GM21619 (cell line): ENCODE data around the gene NUP85.
"Not testable (repeated sequence)": the region's sequence is repeated elsewhere in the genome, so short reads cannot be mapped to it uniquely, and the experiment has no call there.

Experiments used
- ATAC-seq: cut with Tn5 transposase; IDR thresholded peaks from one replicate; pipeline ENCODE4 v1.9.1; 2021; ENCODE audit not compliant: unreplicated experiment

NUP85 gene

DNA sequence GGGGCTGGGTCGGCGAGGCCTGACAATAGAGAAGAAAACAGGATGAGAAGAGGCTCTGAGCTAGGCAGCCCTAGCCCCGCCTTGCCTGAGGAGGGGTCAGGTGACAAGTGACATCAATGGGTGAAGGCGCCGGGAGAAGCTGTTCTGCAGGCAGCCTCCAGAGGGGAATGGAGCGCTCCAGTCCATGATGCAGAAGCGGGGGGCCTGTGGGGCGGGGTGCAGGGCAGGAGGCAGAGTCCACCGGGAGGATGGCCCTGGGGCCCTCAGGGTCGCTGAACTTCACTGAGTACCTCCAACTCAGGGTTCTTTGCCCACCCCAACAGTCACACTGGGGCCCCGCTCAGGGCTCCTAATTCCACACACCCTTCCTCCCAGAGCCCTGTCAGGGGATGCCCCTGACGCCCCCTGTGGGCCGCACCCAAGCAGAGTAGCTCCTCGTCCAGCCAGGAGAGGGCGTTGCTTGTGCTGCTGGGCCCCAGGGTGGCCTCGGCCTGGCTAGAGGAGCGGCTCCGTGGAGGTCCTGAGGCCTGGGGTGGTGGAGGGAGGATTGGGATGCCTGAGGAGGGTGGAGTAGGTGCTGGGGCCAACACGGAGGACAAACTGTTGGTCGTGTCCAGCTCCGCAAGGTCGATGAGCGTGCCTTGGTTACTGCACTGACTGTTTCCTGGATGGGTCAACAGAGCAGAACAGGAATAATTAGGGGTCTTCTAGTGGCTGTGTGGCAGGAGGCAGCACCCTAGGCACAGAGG is 35.1 kb downstream of the NUP85 start:
- ATAC-seq = no peak

DNA sequence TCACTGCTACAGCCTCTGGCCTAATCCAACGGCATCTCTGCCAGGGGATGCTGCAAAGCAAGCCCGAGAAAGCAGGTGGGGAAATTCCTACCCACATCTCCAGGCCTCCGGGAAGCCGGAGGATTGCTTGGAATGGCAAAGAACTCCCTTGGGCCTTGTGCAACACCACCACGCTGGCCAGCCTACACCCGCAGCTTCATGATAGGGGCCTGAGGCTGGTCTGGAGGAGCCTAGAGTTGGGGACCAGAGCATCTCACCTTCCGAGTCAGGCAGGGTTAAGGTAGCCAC is 35.6 kb downstream of the NUP85 start:
- ATAC-seq = no peak

DNA sequence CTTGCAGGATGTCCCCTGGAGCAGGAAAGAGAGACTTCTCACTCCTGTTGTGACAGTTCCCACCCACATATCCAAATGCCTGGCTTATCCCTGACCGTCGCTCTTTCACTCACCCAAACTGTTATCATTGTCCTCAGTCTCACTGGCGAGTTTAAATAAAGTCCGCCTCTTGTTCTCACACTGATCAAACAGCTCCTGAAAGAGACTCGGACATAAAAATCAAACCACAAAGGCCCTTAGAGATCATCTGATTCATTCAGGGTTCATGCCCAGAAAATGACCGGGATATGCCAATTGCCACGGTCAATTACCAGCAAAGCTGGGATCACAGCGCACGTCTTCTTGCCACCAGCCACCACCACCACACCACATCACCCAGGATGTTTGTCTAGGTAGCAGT is 36.0 kb downstream of the NUP85 start:
- ATAC-seq = no peak

DNA sequence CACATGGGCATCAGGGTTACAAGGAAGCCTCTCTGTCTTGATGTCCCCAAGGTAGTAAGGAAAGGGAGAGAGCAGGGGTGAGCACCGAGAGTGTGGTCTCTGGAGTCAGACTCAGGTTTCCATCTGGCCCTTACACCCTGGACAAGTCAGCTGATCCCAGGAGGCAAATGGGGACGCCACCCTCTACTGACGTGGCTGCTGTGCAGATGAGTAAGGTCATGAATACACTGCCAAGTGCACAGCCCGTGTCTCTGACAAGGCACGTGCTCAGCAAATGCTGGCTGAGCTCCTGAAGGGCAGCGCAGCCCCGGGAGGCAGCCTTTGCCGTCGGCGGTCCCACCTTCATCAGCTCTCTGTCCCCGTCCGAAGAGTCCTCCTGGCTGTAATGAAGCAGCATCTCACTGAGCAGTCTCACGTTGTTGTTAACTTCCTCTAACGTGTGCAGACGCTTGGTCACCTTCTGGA is 36.5 kb downstream of the NUP85 start:
- ATAC-seq = no peak

DNA sequence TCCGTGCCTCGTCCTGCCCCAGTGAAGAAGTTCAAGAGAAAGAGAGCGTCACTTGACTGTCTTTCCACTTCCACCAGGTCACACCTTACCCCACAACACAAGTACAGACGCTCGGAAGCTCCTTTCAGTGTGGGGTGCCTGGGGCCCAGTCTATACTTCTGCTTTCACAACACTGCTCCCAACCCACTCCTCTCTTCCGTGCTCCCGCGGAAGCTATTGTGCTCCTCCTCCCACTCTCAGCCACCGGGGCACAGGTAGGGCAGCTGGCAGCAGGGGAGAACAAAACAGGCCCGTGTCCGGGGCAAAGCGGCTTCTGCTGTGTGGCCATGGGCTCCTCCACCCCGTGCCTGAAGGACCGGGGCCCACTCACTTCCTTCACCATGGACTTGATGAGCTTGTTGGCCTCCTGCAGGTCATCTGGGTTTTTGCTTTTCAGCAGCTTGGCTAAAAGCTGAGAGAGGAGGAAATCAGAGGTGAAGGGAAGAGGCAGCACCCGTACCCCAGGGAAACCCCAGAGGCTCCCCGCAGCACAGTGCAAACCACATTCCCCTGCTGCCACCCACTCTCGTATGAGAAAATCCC is 37.1 kb downstream of the NUP85 start:
- ATAC-seq = no peak

DNA sequence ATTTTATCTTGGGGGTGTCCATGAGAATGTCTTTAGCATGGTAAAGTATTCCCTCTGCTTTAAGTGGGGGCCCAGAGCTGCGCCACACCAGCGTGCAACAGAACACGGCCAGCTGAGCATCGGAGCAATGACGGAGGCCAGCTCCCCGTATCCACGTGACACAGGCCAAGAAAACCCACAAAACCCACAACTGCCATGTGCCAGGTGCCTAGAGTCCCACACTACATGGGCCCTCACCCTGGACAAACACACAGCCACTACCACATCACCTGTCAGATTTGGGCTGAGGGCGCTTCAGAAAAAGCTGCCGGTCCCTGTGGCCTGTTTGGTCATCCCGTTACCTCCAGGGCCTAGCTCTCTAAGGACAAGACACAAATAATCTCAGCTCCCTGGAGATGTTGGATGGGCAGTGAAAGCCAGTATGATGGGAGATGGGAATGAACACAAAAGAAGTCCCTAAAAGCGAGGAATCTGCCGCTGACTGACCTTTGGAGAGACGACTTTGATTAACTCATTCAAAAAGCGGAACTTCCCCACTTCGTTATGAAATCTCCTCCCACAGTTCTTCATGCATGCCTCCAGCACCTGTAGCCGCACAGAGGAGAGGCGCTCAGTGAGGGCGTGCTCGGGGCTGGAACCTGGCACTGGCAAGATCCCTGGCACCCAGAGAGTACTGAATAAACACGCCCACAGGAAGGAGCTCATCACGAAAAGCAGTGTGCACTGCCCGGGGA is 38.8 kb downstream of the NUP85 start:
- no peak for ATAC-seq

DNA sequence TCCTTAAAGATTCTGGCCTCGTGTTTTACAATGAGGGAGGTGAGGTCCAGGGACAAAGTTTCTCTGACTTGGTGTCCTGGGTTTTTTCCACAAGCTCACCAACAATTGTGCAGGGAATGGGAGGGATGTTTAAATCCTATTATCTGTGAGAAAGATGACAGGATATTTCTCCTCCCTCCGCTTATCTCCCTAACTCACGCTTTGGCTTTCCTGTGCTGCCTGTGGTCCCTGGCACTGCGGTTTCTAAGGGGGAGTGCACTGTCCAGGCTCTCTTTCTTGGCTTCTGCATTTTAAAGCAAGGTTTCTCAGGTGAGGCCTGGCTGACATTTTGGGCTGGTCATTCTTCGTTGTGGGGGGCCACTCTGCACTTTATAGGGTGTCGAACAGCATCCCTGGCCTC is 39.5 kb downstream of the NUP85 start:
- no peak for ATAC-seq

DNA sequence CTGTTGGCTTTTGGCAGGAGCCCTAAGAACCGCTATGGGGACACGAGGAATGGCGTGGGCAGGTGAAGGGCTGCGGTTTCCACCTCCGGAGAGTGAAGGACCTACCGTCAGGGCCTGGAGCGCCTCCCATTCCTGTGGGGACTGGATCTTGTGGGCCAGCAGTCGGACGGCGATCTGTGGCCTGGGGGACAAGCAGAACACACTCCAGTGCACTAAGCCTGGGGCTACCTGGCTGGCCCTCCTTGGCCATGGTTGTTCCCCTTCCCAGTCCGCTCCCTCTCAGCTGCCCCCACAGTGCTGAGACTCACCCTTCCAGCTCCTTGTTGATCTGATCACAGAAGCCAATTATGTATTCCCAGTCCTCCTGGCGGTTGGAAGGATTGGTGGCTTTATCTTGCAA is 40.9 kb downstream of the NUP85 start:
- ATAC-seq = no peak

DNA sequence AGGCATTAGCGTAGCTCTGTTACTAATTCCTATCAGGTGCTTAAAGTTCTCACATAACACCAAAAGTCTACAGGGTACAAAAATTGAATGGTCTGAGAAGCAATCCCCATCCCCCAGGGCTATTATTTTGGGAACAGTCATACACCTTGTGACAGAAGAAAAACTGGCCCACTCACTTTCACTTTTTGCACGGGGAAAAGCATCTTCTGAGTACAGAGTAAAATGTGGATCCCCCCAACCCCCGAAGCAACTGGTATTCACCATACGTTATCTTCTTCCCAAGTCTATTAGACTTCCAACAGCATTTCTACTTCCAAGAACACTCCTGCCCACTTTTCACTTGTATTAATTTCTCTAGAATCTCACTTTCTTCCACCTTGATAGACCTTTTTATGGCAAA is 44.1 kb downstream of the NUP85 start:
- no peak for ATAC-seq

DNA sequence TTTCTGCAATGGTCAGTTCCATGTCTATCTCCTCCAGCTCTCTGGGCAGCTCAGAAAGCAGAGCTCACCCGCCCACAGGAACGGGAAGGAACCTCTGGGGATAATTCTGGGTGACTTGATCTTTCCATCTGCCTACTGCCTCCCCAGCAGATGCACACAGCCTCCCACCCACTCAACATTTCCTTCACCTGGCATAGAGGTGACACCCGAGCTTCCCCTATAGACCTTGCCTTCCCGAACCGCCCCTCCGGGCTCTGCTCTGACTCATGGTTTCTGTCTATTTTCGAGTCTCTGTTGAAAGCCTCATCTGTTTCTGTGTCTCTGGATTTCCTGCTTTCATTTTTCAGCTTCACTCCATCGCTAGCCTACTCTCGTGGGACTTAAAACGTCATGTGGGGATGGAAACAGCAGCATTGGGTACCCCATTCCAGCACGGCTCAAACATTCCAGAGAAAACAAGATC is 44.6 kb downstream of the NUP85 start:
- ATAC-seq = peak; percentile 90

DNA sequence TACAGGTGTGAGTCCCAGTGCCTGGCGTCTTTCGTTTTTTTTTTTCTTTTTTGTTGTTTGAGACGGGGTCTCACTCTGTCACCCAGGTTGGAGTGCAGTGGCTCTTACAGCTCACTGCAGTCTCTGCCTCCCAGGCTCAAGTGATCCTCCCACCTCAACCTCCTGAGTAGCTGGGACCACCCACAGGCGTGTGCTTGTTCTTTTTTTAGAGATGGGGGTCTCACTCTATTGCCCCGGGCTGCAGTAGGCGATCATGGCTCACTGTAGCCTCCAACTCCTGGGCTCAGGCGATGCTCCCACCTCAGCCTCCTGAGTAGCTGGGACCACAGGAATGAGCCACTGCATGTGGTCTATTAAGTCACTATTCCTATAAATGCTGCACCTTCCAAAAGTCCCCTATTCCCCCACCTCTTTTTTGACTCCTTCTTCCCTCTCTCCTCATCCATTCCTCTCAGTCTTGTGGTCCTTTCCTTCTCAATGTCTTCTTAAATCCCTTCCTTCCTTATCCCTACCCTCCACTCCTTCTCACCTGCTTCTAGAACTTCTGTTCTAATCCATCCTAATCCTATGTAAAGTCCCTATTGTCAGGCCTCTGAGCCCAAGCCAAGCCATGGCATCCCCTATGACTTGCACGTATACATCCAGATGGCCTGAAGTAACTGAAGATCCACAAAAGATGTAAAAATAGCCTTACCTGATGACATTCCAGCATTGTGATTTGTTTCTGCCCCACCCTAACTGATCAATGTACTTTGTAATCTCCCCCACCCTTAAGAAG is 46.7 kb downstream of the NUP85 start:
- no peak for ATAC-seq

DNA sequence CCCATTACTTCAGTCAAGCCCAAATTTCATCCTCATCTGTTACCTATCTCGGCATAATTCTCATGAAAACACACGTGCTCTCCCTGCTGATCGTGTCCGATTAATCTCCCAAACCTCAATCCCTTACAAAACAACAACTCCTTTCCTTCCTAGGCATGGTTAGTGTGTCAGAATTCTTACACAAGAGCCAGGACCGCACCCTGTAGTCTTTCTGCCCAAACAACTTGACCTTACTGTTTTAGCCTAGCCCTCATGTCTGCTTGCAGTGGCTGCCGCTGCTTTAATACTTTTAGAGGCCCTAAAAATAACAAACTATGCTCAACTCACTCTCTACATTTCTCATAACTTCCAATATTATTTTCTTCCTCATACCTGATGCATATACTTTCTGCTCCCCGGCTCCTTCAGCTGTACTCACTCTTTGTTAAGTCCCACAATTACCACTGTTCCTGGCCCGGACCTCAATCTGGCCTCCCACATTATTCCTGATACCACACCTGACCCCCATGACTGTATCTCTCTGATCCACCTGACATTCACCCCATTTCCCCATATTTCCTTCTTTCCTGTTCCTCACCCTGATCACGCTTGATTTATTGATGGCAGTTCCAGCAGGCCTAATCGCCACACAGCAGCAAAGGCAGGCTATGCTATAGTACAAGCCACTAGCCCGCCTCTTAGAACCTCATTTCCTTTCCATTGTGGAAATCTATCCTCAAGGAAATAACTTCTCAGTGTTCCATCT is 50.6 kb downstream of the NUP85 start:
- not testable (repeated sequence) for ATAC-seq

DNA sequence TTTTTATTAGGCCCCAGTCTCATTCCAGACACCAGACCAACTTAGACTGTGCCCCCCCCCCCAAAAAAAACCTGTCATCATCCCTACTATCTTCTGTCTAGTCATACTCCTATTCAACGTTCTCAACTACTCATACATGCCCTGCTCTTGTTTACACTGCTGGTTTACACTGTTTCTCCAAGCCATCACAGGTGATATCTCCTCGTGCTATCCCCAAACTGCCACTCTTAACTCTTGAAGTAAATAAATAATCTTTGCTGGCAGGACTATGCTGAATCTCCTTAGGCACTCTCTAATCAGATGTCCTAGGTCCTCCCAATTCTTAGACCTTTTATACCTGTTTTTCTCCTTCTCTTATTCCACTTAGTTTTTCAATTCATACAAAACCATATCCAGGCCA is 51.7 kb downstream of the NUP85 start:
- not testable (repeated sequence) for ATAC-seq

DNA sequence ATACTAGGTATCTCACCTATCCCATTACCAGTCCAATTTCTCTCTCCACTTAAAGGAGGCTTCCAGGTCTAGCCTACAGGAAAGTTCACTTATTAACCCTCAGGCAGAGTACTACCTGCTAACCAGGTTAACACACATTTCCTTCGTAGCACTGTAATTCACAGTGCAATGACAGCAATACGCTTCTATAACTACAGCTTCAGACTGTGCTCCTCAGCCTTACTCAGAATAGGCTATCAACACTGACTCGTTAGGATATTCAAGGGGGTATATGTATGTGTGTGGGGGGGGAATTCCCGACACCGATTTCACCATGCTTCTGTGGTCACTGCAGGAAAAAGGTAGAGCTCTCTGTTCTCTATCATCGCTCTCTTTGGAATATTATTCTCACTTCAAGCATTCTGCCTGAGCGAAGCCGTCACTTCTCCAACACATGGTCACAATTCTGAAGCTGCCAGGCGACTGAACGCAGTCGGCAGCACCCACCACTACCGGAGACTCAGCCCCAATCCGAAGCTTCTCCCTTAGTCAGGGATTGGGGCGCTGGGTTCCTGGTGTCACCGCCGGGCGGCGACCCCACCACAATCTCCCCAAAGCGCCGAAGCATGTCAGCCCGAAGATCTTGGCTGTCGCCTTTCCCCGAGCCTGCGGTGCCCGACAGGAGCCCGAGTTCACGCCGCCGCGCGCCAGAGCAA is 55.3 kb downstream of the NUP85 start:
- peak; percentile 28 for ATAC-seq

DNA sequence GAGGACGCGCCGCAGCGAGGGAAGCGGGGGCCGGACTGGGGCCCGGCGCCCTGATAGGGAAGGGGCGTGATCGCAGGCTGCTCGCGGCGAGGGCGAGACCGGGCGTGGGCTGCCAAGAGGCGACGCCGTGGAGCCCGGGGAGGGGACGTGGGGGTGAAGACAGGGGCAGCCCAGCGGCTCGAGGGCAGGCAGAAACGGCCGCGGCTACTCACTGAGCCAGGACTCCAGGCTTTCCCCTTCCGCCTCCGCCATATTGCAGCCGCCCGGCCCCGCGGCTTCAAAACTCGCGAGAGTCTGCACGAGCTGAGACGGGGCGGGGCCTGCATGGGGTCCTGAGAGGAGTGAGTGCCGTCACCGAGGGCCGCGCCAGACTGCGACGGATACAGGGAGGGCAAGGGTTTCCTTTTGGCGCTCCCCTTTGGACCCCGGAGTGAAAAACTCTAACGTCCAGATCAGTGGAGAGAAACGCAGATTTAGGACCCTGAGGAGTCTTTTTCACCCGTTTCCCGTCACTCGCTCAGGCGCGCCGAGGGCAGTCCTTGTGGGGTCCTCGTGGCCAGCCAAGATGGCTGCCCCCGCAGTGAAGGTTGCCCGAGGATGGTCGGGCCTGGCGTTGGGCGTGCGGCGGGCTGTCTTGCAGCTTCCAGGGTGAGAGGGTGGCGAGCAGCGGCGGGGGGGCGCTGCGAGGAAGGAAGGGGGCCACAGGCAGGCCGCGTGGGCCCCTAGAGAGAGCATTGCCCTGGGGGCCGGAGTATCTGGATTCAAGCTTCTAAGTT is 56.0 kb downstream of the NUP85 start, which contains the start of the genes GGA3 and MRPS7:
Gene GGA3 (minus strand): TSS at position 271 of the 776 bp plus-strand sequence. CDS start 19 bp downstream, at position 252.
Gene MRPS7 (plus strand): TSS at position 544 of the 776 bp plus-strand sequence. CDS start 22 bp downstream, at position 566.
- peak; percentile 90 for ATAC-seq

DNA sequence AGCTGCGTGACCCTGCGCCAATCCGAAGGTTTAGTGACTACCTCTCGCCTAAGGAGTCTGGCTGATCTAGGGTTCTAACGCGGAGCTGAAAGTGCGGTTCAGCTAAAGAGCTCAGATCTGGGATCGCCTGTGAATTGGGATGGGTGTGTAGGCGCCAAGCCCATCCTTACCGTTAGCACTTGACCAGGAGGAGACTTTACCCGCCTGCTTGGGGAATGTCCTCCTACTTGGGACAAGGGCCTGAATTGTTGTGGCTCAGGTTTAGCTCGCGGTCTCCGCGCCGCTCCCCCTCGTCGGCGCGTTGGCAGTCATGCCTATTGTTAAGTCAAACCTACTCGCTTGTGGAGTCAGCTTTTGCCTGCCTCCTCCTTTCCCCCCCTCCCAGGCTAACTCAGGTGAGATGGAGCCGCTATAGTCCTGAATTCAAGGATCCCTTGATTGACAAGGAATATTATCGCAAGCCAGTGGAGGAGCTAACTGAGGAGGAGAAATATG is 56.7 kb downstream of the NUP85 start:
- no peak for ATAC-seq

DNA sequence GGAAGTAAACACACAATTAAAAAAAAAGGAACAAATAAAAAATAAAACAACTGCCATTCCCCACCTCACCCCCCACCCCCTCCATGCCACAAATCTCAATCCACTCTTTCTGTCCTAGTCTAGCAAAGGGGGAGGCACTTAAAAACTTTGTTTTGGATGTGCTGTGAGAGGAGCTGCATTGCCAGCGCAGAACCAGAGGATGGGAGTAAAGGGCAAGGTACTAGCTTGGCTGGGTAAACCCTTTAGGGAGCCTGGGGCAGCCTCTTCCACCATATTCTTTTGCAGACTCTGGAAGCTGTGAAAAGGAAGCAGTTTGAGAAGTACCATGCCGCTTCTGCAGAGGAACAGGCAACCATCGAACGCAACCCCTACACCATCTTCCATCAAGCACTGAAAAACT is 57.6 kb downstream of the NUP85 start:
- no peak for ATAC-seq

DNA sequence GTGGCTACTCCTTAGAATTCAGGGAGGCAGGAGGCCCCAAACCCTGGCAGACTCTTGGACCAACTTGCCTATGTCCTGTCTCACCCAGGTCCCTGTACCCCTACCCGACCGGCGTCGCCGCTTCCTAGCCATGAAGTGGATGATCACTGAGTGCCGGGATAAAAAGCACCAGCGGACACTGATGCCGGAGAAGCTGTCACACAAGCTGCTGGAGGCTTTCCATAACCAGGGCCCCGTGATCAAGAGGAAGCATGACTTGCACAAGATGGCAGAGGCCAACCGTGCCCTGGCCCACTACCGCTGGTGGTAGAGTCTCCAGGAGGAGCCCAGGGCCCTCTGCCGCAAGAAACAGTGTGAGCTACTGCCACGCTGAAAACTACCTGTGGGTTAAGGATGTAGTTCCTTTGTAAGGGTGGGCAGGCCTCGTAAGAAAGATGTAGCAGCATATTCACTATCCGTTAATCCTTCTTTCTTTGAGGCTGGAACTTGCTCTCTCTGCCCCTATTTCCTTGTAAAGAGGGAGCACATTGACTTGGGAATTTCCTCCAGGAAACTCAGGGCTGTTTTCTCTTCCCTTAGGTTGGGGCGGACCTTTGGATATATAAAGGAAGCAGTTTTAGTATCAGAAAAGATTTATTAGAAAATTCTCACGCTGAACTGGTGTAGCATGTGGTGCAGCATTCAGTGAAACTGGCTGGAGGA is 60.3 kb downstream of the NUP85 start:
- no peak for ATAC-seq
